GM19463 (cell line): ENCODE data around the gene RIMBP2.

Experiments
- ATAC-seq: cut with Tn5 transposase; IDR thresholded peaks from one replicate; pipeline ENCODE4 v1.9.1; 2021; ENCODE audit warnings: mild to moderate bottlenecking, moderate library complexity; ENCODE audit not compliant: unreplicated experiment

The RIMBP2 gene

GRCh38 chr12:130683080-130683479 is 33.0 kb downstream of the RIMBP2 start:
- ATAC-seq, result no peak

GRCh38 chr12:130680451-130680990 is 35.6 kb downstream of the RIMBP2 start:
- no peak for ATAC-seq

- ATAC-seq, result no peak
Measured at GRCh38 chr12:130677957-130678558, 38.0 kb downstream of the RIMBP2 start.

GRCh38 chr12:130675791-130676190 is 40.3 kb downstream of the RIMBP2 start:
- no peak for ATAC-seq

GRCh38 chr12:130675121-130675520 is 41.0 kb downstream of the RIMBP2 start:
- ATAC-seq, result no peak

- ATAC-seq, result no peak
Measured at GRCh38 chr12:130674676-130675075, 41.4 kb downstream of the RIMBP2 start.

- no peak for ATAC-seq
Measured at GRCh38 chr12:130673036-130673705, 42.9 kb downstream of the RIMBP2 start.

GRCh38 chr12:130672089-130672820 is 43.8 kb downstream of the RIMBP2 start:
- ATAC-seq, result no peak

GRCh38 chr12:130671556-130671955 is 44.5 kb downstream of the RIMBP2 start:
- no peak for ATAC-seq

GRCh38 chr12:130669797-130670196 is 46.3 kb downstream of the RIMBP2 start:
- ATAC-seq, result no peak

GRCh38 chr12:130669205-130669557 is 46.9 kb downstream of the RIMBP2 start:
- no peak for ATAC-seq

- ATAC-seq, result no peak
Measured at GRCh38 chr12:130668286-130669204, 47.6 kb downstream of the RIMBP2 start.

GRCh38 chr12:130667421-130667960 is 48.6 kb downstream of the RIMBP2 start:
- ATAC-seq, result no peak

GRCh38 chr12:130666645-130667044 is 49.5 kb downstream of the RIMBP2 start:
- ATAC-seq, result no peak

- no peak for ATAC-seq
Measured at GRCh38 chr12:130665753-130666152, 50.3 kb downstream of the RIMBP2 start.

- ATAC-seq, result no peak
Measured at GRCh38 chr12:130664772-130665171, 51.3 kb downstream of the RIMBP2 start.

- ATAC-seq, result no peak
Measured at GRCh38 chr12:130664252-130664651, 51.8 kb downstream of the RIMBP2 start.

GRCh38 chr12:130663514-130663913 is 52.6 kb downstream of the RIMBP2 start:
- no peak for ATAC-seq

GRCh38 chr12:130661486-130662255 is 54.4 kb downstream of the RIMBP2 start:
- ATAC-seq, result no peak

- no peak for ATAC-seq
Measured at GRCh38 chr12:130661059-130661458, 55.0 kb downstream of the RIMBP2 start.
